Prostate gland (tissue), 2 donors: ENCODE results near the gene MN1. TPM values are rescaled to one million over a fixed set of nuclear protein-coding genes. Genes with fewer than 3 reads are reported as not detected.

ENCODE experiments used
- DNase-seq: peaks from one replicate; pipeline ENCODE4 v3.0.0-alpha.2; 2019; ENCODE audit warnings: low spot score
- H3K27ac ChIP-seq, 2 donors: fragments of 200-600 bp; sonication (generic); 2 replicates each; pipeline ENCODE4 v1.5.1; 2017 to 2019
- H3K27me3 ChIP-seq: fragments of 200-600 bp; sonication (generic); replicated peaks from 2 replicates; pipeline ENCODE4 v1.5.1; 2019; ENCODE audit not compliant: insufficient read depth
- H3K36me3 ChIP-seq, 2 donors: fragments of 200-600 bp; sonication (generic); 1 replicate in 1 of 2; 2 replicates in 1 of 2; pipeline versions ENCODE4 v1.5.1 to v1.8.1; 2017 to 2019
- H3K4me1 ChIP-seq: fragments of 200-600 bp; sonication (generic); replicated peaks from 2 replicates; pipeline ENCODE4 v1.5.1; 2019
- H3K4me3 ChIP-seq, 2 donors: fragments of 200-600 bp; sonication (generic); 2 replicates each; pipeline ENCODE4 v1.5.1; 2017 to 2019
- H3K9me3 ChIP-seq: fragments of 200-600 bp; sonication (generic); 2 replicates; pipeline ENCODE4 v1.5.1; 2017
- CTCF ChIP-seq, 4 experiments: fragments of 200-600 bp in 2 of 4; fragments of 450-650 bp in 2 of 4; sonication (generic) in 2 of 4; IDR thresholded peaks; 1 replicate in 3 of 4; 2 replicates in 1 of 4; pipeline ENCODE4 v1.5.1; 2016 to 2019; ENCODE audit warnings: antibody characterized with exemption in 4 of 4, mild to moderate bottlenecking in 2 of 4, moderate library complexity in 2 of 4
- POLR2A ChIP-seq: fragments of 450-650 bp; IDR thresholded peaks from one replicate; pipeline ENCODE4 v1.6.1; 2016; ENCODE audit warnings: antibody characterized with exemption, mild to moderate bottlenecking
- POLR2AphosphoS5 ChIP-seq: sonication (generic); formaldehyde crosslinking; IDR thresholded peaks from one replicate; pipeline ENCODE4 v1.6.1; 2017; ENCODE audit warnings: antibody characterized with exemption
- WGBS: methylation state at CpG from one replicate; pipeline ENCODE4 v1.1.5; 2018; 5-methylcytosine and 5-hydroxymethylcytosine counted together
- intact Hi-C: fragments of 100-400 bp; cut with DNase I; formaldehyde crosslinking; loops from one replicate; pipeline ENCODE4 v1.14.2; 2022
- total RNA-seq, 2 donors: library from RNA; depleted of rRNA; stranded (reverse); fragments of >200 nt; gene quantifications; one replicate each; pipeline ENCODE4 v1.1.0, GENCODE V29; 2016

Gene MN1
- total RNA-seq, 2 donors from 2014 or later, result 5.5 to 5.8 TPM

GRCh38 chr22:27804470-27805297 lies 3.1 kb upstream of the MN1 start:
- Histone ChIP-seq H3K27me3 (no peaks in the 10 kb centered on the region), H3K4me1 (peaks cover 10% of the 10 kb centered on the region), H3K27ac (no peak overlapping the region), H3K9me3 (no peaks in the 10 kb centered on the region), H3K36me3 (no peaks in the 10 kb centered on the region), H3K4me3 (no peak overlapping the region)
- intact Hi-C loops, result loop anchor here (5.0 to 10.0 kb wide), 4 partner anchors 152 to 1130 kb away; no protein-coding TSS in a partner anchor
- TF ChIP-seq POLR2A (no peak), POLR2AphosphoS5 (peak; percentile 19), CTCF (IDR thresholded peaks at IDR 0.05) (peak; percentile 28 to 75 (median 65))
- WGBS, result 40% methylated on average over 31 of the region's 31 CpGs
- peak; percentile 60 for DNase-seq

- H3K27me3 ChIP-seq, result no peaks in the 10 kb centered on the region
- no peaks in the 10 kb centered on the region for H3K9me3 ChIP-seq
- peaks cover 12% of the 10 kb centered on the region for H3K4me1 ChIP-seq
- no peaks in the 10 kb centered on the region for H3K36me3 ChIP-seq
- no peak for TF ChIP-seq POLR2AphosphoS5
- TF ChIP-seq POLR2A, result no peak
- no peak for TF ChIP-seq CTCF (IDR thresholded peaks at IDR 0.05)
- no peak overlapping the region for H3K4me3 ChIP-seq
- WGBS, result 80% methylated on average over 11 of the region's 11 CpGs
- intact Hi-C loops, result loop anchor here (5.0 to 10.0 kb wide), 4 partner anchors 152 to 1129 kb away; no protein-coding TSS in a partner anchor
- no peak overlapping the region for H3K27ac ChIP-seq
- no peak for DNase-seq
These were observed 2.4 kb upstream of the MN1 start for GRCh38 chr22:27803841-27804415.

GRCh38 chr22:27802346-27803073 lies 954 bp upstream of the MN1 start:
- WGBS, result 29% methylated on average over 34 of the region's 35 CpGs
- Histone ChIP-seq H3K27ac (peak overlapping the region; percentile 57 to 75), H3K27me3 (no peaks in the 10 kb centered on the region), H3K4me3 (peak overlapping the region; percentile 59), H3K4me1 (peaks cover 12% of the 10 kb centered on the region), H3K36me3 (no peaks in the 10 kb centered on the region), H3K9me3 (no peaks in the 10 kb centered on the region)
- TF ChIP-seq POLR2A (no peak), CTCF (IDR thresholded peaks at IDR 0.05) (no peak), POLR2AphosphoS5 (no peak)
- intact Hi-C loops, result loop anchor here (5.0 to 10.0 kb wide), 4 partner anchors 150 to 1128 kb away; no protein-coding TSS in a partner anchor
- no peak for DNase-seq

GRCh38 chr22:27801202-27801615 lies 347 bp downstream of the MN1 start:
- Histone ChIP-seq H3K27ac (peak overlapping the region; percentile 57 to 75), H3K9me3 (no peaks in the 10 kb centered on the region), H3K4me3 (peak overlapping the region; percentile 59), H3K27me3 (no peaks in the 10 kb centered on the region), H3K36me3 (no peaks in the 10 kb centered on the region), H3K4me1 (peaks cover 12% of the 10 kb centered on the region)
- DNase-seq, result no peak
- TF ChIP-seq CTCF (IDR thresholded peaks at IDR 0.05), result peak in 1 of 4 experiments; percentile 24
- TF ChIP-seq POLR2AphosphoS5, result no peak
- intact Hi-C loops, result loop anchor here (5.0 to 10.0 kb wide), 4 partner anchors 149 to 1126 kb away; no protein-coding TSS in a partner anchor
- no CpG with 5 or more reads among the region's 58 CpGs for WGBS
